ENCODE measurements around the gene SCN3A.

Gene SCN3A

GRCh38 chr2:165224941-165225340 lies 21.1 kb upstream of the SCN3A start:
- Histone ChIP-seq H3K9ac (ENCODE audit: low read length) (no peak overlapping the region), H3K36me3 (ENCODE audit: control insufficient read depth, insufficient read depth, low read length, severe bottlenecking) (no peaks in the 10 kb centered on the region), H3K4me1 (ENCODE audit: control insufficient read depth, insufficient read depth, low read length) (no peaks in the 10 kb centered on the region), H3K4me3 (ENCODE audit: low read length) (no peak overlapping the region), H3K27me3 (replicated peaks; ENCODE audit: control insufficient read depth, insufficient read depth, low read length) (no peaks in the 10 kb centered on the region), H3K9me3 (ENCODE audit: control insufficient read depth, low read length) (no peaks in the 10 kb centered on the region)
- DNase-seq (ENCODE audit: low read depth) = no peak

DNA sequence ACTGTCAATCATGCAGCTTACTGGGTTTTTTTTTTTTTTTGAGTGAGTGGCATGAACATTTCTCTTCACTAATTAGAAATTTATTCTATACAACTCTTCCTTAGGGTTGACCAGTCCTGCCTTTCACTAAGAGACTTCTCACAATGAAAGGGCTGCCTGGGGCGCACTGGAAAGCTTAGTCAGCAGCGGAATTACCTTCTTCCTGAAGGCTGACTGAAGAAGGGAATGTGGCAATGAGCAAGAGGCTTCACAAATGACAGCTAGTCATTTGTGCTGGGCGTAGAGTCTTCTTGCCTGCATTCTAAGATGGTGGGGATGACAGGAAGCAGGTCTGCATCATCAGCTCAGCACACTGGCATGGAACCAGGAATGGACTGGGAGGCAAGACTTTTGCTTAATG lies 15.6 kb upstream of the SCN3A start:
- DNase-seq (ENCODE audit: low read depth) = no peak
- H3K9me3 ChIP-seq (ENCODE audit: control insufficient read depth, low read length) = no peaks in the 10 kb centered on the region
- no peak overlapping the region for H3K4me3 ChIP-seq (ENCODE audit: low read length)
- H3K36me3 ChIP-seq (ENCODE audit: control insufficient read depth, insufficient read depth, low read length, severe bottlenecking) = no peaks in the 10 kb centered on the region
- no peak overlapping the region for H3K9ac ChIP-seq (ENCODE audit: low read length)
- no peaks in the 10 kb centered on the region for H3K27me3 ChIP-seq (replicated peaks; ENCODE audit: control insufficient read depth, insufficient read depth, low read length)
- no peaks in the 10 kb centered on the region for H3K4me1 ChIP-seq (ENCODE audit: control insufficient read depth, insufficient read depth, low read length)

- Histone ChIP-seq H3K4me3 (ENCODE audit: low read length) (no peak overlapping the region), H3K9me3 (ENCODE audit: control insufficient read depth, low read length) (no peaks in the 10 kb centered on the region), H3K4me1 (ENCODE audit: control insufficient read depth, insufficient read depth, low read length) (no peaks in the 10 kb centered on the region), H3K36me3 (ENCODE audit: control insufficient read depth, insufficient read depth, low read length, severe bottlenecking) (no peaks in the 10 kb centered on the region), H3K9ac (ENCODE audit: low read length) (no peak overlapping the region), H3K27me3 (replicated peaks; ENCODE audit: control insufficient read depth, insufficient read depth, low read length) (no peaks in the 10 kb centered on the region)
- no peak for DNase-seq (ENCODE audit: low read depth)
Measured at GRCh38 chr2:165214093-165214492, 10.2 kb upstream of the SCN3A start.

- DNase-seq (ENCODE audit: low read depth) = no peak
- Histone ChIP-seq H3K4me1 (ENCODE audit: control insufficient read depth, insufficient read depth, low read length) (no peaks in the 10 kb centered on the region), H3K27me3 (replicated peaks; ENCODE audit: control insufficient read depth, insufficient read depth, low read length) (no peaks in the 10 kb centered on the region), H3K36me3 (ENCODE audit: control insufficient read depth, insufficient read depth, low read length, severe bottlenecking) (no peaks in the 10 kb centered on the region), H3K9ac (ENCODE audit: low read length) (no peak overlapping the region), H3K9me3 (ENCODE audit: control insufficient read depth, low read length) (no peaks in the 10 kb centered on the region), H3K4me3 (ENCODE audit: low read length) (no peak overlapping the region)
Measured at GRCh38 chr2:165208094-165208493, 4.2 kb upstream of the SCN3A start.

- Histone ChIP-seq H3K4me3 (ENCODE audit: low read length) (no peak overlapping the region), H3K9ac (ENCODE audit: low read length) (no peak overlapping the region), H3K36me3 (ENCODE audit: control insufficient read depth, insufficient read depth, low read length, severe bottlenecking) (no peaks in the 10 kb centered on the region), H3K4me1 (ENCODE audit: control insufficient read depth, insufficient read depth, low read length) (no peaks in the 10 kb centered on the region), H3K27me3 (replicated peaks; ENCODE audit: control insufficient read depth, insufficient read depth, low read length) (no peaks in the 10 kb centered on the region), H3K9me3 (ENCODE audit: control insufficient read depth, low read length) (no peaks in the 10 kb centered on the region)
- DNase-seq (ENCODE audit: low read depth) = no peak
Measured at GRCh38 chr2:165205865-165206264, 2.0 kb upstream of the SCN3A start.

DNA sequence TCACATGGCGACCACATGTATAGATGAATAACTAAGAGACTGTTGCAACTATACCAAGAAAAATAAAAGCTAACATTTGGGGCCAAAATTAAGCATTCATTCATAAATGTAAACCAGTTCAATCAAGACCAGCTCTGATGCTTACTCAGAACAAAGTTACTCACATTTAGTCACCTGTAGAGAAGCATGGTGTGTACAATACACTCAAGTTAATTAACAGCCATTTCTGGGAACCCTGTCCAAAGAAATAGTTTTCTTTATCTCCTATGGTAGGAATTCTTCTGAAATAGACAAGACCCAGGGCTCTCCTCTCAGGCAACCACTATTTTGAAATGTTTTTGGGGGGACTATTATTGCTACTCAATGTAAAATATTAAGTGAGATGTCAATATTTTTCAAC lies 1.6 kb downstream of the SCN3A start:
- Histone ChIP-seq H3K27me3 (replicated peaks; ENCODE audit: control insufficient read depth, insufficient read depth, low read length) (no peaks in the 10 kb centered on the region), H3K4me3 (ENCODE audit: low read length) (no peak overlapping the region)

DNA sequence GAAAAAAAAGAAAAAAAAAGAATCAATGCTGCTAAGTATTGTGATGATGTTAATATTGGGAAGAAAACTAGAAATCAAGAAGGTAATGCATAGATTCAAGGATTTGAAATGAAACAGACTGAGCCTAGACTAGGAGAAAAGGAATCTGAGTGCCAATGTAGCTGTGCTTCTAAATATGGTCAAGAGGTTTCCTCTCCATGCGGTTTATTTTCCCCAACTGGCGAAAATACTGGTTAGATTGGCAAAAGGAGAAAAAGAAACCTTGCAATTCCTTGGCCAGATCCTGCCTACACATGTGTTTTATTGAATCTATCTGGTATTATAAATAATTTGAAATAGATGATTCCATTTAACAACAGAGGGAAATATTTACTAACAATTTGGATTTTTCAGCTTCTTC lies 5.7 kb downstream of the SCN3A start:
- no peaks in the 10 kb centered on the region for H3K27me3 ChIP-seq (replicated peaks; ENCODE audit: control insufficient read depth, insufficient read depth, low read length)
- no peak for DNase-seq (ENCODE audit: low read depth)
- H3K36me3 ChIP-seq (ENCODE audit: control insufficient read depth, insufficient read depth, low read length, severe bottlenecking) = no peaks in the 10 kb centered on the region
- H3K4me1 ChIP-seq (ENCODE audit: control insufficient read depth, insufficient read depth, low read length) = peaks cover 9% of the 10 kb centered on the region
- H3K9me3 ChIP-seq (ENCODE audit: control insufficient read depth, low read length) = no peaks in the 10 kb centered on the region
- H3K9ac ChIP-seq (ENCODE audit: low read length) = no peak overlapping the region
- no peak overlapping the region for H3K4me3 ChIP-seq (ENCODE audit: low read length)

More for the DNA sequence above, 1.6 kb downstream of the SCN3A start:
- DNase-seq (ENCODE audit: low read depth) = no peak
- Histone ChIP-seq H3K9me3 (ENCODE audit: control insufficient read depth, low read length) (no peaks in the 10 kb centered on the region), H3K9ac (ENCODE audit: low read length) (no peak overlapping the region), H3K4me1 (ENCODE audit: control insufficient read depth, insufficient read depth, low read length) (peaks cover 9% of the 10 kb centered on the region), H3K36me3 (ENCODE audit: control insufficient read depth, insufficient read depth, low read length, severe bottlenecking) (no peaks in the 10 kb centered on the region)

GRCh38 chr2:165197346-165197745 lies 6.5 kb downstream of the SCN3A start:
- H3K4me1 ChIP-seq (ENCODE audit: control insufficient read depth, insufficient read depth, low read length) = peaks cover 9% of the 10 kb centered on the region
- no peaks in the 10 kb centered on the region for H3K27me3 ChIP-seq (replicated peaks; ENCODE audit: control insufficient read depth, insufficient read depth, low read length)
- H3K9ac ChIP-seq (ENCODE audit: low read length) = no peak overlapping the region
- no peaks in the 10 kb centered on the region for H3K36me3 ChIP-seq (ENCODE audit: control insufficient read depth, insufficient read depth, low read length, severe bottlenecking)
- no peaks in the 10 kb centered on the region for H3K9me3 ChIP-seq (ENCODE audit: control insufficient read depth, low read length)
- DNase-seq (ENCODE audit: low read depth) = no peak
- H3K4me3 ChIP-seq (ENCODE audit: low read length) = no peak overlapping the region

DNA sequence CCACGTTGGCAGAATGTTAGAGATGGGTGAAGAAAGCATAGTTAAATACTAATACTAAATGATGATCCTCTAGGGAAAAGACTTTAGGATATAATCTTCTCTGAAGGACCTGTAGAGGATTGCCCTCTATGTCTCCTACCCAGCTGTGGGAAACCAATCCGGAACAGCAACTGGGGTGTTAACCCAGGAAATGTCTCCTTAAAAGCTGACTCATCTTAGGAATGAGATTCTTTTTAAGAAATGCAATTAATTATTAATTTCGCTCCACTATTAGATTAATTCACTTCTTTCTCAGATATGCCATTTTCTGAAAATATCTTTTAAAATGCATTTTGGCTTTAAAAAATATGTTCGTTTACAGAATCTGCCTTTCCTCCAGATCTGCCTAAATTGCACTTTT lies 7.4 kb downstream of the SCN3A start:
- Histone ChIP-seq H3K36me3 (ENCODE audit: control insufficient read depth, insufficient read depth, low read length, severe bottlenecking) (no peaks in the 10 kb centered on the region), H3K9ac (ENCODE audit: low read length) (no peak overlapping the region), H3K4me3 (ENCODE audit: low read length) (no peak overlapping the region), H3K9me3 (ENCODE audit: control insufficient read depth, low read length) (no peaks in the 10 kb centered on the region), H3K27me3 (replicated peaks; ENCODE audit: control insufficient read depth, insufficient read depth, low read length) (no peaks in the 10 kb centered on the region), H3K4me1 (ENCODE audit: control insufficient read depth, insufficient read depth, low read length) (peaks cover 9% of the 10 kb centered on the region)
- DNase-seq (ENCODE audit: low read depth) = no peak

GRCh38 chr2:165193178-165193777 lies 10.6 kb downstream of the SCN3A start:
- no peaks in the 10 kb centered on the region for H3K36me3 ChIP-seq (ENCODE audit: control insufficient read depth, insufficient read depth, low read length, severe bottlenecking)

GRCh38 chr2:165192729-165193128 lies 11.1 kb downstream of the SCN3A start:
- H3K9ac ChIP-seq (ENCODE audit: low read length) = no peak overlapping the region
- no peak overlapping the region for H3K4me3 ChIP-seq (ENCODE audit: low read length)
- no peaks in the 10 kb centered on the region for H3K36me3 ChIP-seq (ENCODE audit: control insufficient read depth, insufficient read depth, low read length, severe bottlenecking)
- no peaks in the 10 kb centered on the region for H3K4me1 ChIP-seq (ENCODE audit: control insufficient read depth, insufficient read depth, low read length)
- no peaks in the 10 kb centered on the region for H3K9me3 ChIP-seq (ENCODE audit: control insufficient read depth, low read length)
- H3K27me3 ChIP-seq (replicated peaks; ENCODE audit: control insufficient read depth, insufficient read depth, low read length) = no peaks in the 10 kb centered on the region
- DNase-seq (ENCODE audit: low read depth) = no peak

More at GRCh38 chr2:165193178-165193777, 10.6 kb downstream of the SCN3A start:
- Histone ChIP-seq H3K4me1 (ENCODE audit: control insufficient read depth, insufficient read depth, low read length) (no peaks in the 10 kb centered on the region), H3K27me3 (replicated peaks; ENCODE audit: control insufficient read depth, insufficient read depth, low read length) (no peaks in the 10 kb centered on the region), H3K4me3 (ENCODE audit: low read length) (no peak overlapping the region), H3K9me3 (ENCODE audit: control insufficient read depth, low read length) (no peaks in the 10 kb centered on the region), H3K9ac (ENCODE audit: low read length) (no peak overlapping the region)
- DNase-seq (ENCODE audit: low read depth) = no peak

DNA sequence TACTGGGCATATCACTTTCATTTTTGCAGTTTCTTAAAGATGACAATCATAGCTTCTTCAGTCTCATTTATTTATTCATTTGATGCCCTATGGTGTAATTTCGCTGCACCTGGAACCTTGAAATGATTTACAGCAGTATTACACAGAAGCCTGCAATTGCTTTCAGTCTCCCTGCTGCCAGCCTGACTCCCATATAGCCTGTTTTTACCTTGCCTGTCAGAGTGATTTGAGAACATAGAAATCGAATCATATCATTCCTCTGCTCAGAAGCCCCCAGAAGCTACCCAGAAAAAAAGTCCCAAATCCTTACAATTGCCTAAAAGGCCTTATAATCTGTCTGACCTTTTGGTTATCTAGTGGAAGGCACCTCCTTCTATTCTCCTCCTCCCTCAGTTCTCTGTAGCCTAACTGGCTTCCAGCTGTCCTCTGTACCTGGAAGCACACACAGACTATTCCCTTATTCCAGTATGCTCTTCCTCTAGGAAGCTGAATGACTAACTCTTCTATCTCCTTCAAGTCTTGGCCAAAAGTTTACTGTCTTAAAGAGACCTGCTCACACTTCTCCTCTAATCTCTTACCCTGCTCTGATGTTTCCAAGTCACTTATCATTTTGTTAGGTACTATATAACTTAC lies 12.6 kb downstream of the SCN3A start:
- no peak for DNase-seq (ENCODE audit: low read depth)
- H3K4me3 ChIP-seq (ENCODE audit: low read length) = no peak overlapping the region
- no peaks in the 10 kb centered on the region for H3K36me3 ChIP-seq (ENCODE audit: control insufficient read depth, insufficient read depth, low read length, severe bottlenecking)

More for the DNA sequence above, 12.6 kb downstream of the SCN3A start:
- no peaks in the 10 kb centered on the region for H3K27me3 ChIP-seq (replicated peaks; ENCODE audit: control insufficient read depth, insufficient read depth, low read length)
- no peaks in the 10 kb centered on the region for H3K9me3 ChIP-seq (ENCODE audit: control insufficient read depth, low read length)
- H3K4me1 ChIP-seq (ENCODE audit: control insufficient read depth, insufficient read depth, low read length) = no peaks in the 10 kb centered on the region
- H3K9ac ChIP-seq (ENCODE audit: low read length) = no peak overlapping the region

Measured in adipocyte (in vitro differentiated cells).